NCI-H187 (cell line): ENCODE measurements around the gene PSG11.
"Not testable (repeated sequence)": the region's sequence is repeated elsewhere in the genome, so short reads cannot be mapped to it uniquely, and the experiment has no call there.

Source experiments
- DNase-seq, 2 experiments: peaks; one replicate each; lab custom pipeline; 2025; lab: John Stamatoyannopoulos, UW

The PSG11 gene

DNA sequence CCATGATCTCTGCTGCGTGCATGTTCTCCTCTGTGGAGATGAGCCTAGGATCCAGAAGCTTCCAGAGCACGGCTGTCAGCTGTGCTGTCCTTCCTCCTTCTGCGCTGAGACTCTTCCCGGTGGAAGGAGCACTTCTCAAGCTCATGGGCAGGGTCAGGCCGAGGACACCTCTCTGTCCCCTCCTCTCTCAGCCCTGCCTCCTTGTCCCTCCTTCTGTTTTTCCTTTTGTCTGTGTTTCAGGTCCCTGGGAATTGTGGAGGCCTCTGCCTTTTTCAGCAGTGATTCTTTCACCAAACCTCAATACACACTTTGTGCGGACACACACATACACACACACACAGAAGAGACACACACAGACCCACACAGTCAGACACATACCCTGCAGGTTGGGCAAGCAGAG lies at the start of gene PSG11:
PSG11 (minus strand) TSS at position 101 of the 400 bp plus-strand sequence; CDS start at position 4, 97 bp downstream.
- DNase-seq, result not testable (repeated sequence)

DNA sequence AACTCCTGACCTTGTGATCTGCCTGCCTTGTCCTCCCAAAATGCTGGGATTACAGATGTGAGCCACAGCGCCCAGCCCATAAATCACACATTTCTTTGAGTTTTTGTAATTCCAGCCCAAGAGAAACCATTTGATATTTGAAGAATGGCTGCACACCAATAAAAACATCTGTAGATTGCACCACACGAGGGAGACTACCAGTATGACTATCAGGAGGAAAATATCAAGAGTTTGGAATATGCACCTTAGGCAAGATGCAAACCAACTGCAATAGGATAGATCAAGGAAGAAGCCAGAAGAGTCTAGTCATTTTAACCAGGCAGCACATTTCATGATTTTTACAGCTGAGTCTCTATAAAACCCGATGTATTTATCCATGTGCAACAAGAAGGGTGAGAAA lies 36.1 kb upstream of the PSG11 start:
- not testable (repeated sequence) for DNase-seq

DNA sequence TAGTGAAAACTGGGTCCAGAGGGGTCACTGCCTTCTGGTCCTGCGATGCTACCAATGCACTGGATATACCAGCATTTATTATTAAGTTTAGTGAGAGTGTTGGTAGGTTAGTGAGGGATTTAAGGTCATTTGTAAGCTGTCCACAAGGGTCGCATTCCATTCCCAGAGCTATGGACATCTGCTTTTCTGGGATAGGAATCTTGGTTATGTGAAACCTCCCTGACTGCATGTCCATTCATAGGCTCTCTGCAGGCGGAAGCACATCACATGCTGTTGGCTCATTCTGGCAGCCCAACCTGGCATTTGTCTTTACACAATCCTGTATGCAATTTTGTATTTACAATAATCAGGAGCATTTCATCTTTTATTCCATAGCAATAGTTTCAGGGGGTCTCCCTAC lies 35.1 kb upstream of the PSG11 start:
- DNase-seq, result not testable (repeated sequence)

DNA sequence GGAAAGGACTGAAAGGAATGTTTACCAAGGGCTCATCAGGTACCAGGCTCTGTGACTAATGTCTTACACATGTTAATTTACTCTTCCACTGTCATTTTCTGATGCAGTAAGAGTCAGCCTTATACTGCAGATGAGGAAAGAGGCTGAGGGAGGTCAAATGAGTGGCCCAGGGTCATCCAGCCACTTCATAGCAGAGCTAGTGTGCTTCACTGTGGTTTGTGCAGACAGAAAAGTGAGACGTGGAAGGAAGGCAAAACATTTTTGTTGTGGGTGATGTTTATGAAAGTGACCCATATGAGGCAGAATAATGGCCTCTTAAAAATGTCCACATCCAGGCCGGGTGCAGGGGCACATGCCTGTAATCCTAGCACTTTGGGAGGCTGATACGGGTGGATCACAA lies 34.0 kb upstream of the PSG11 start:
- not testable (repeated sequence) for DNase-seq

DNA sequence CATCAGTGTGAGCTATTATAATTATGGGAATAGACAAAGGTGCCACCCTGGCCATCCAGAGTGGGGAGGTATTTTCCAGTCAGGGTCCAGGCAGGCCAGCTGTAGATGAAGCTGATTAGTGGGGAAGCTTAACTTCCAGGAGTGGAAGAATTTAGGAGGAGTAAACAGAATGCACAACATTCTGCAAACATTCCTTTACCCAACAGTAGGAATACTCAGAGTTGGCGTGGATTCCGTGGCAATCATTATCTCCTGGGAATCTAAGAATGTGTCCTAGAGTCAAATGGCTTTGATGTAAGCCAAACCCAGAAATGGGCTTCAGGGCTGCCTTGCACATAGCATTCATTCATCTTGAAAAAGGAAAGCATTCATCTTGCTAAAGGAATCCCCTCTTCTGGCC lies 33.2 kb upstream of the PSG11 start:
- DNase-seq, result not testable (repeated sequence)

DNA sequence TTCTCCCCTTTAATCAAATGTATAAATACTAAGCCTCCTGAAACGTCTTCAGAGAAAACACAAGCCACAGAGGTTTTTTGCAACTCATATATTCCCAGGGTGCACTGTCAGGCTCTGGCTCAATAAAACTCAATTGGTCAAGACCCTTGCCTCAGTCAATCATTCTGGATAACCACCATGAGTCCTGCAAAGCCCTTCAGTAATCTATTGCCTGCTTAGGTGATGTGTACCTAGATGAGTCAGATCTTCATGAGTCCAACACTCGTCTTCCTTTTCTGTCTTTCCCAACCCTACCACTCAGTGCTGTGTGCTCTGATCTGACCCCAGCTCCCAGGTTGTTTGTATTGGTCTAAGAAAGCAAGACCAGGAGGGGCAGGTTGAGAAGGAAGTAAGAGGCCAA lies 32.2 kb upstream of the PSG11 start:
- not testable (repeated sequence) for DNase-seq

DNA sequence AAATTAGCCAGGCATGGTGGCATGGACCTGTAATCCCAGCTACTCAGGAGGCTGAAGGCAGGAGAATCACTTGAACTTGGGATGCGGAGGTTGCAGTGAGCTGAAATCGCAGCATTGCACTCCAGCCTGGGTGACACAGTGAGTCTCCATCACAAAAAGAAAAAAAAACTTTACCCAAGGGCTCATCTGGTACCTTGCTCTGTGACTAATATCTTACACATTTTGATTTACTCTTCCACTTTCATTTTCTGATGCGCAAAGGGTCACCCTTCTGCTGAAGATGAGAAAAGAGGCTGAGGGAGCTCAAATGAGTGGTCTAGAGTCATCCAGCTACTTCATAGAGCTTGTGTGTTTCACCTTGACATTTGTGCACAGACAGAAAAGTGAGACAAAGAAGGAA lies 21.7 kb upstream of the PSG11 start:
- DNase-seq, result not testable (repeated sequence)

DNA sequence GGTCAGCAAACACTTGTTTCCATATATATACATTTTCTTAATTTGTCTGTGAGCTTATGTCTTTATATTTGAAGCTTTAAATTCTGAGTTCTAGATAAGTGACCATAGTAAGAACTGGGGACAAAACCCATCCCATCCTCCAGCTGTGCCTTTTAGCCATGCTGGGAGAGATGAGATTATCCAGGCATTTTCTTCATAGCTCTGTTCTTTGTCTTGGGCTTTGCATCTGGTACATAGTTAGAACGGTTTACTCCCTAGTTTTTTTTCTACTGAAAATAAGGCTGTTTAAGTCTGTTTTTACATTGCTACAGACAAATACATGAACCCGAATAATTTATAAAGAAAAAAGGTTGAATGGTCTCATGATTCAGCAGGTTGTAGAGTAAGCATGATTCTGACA lies 20.3 kb upstream of the PSG11 start:
- DNase-seq, result not testable (repeated sequence)

DNA sequence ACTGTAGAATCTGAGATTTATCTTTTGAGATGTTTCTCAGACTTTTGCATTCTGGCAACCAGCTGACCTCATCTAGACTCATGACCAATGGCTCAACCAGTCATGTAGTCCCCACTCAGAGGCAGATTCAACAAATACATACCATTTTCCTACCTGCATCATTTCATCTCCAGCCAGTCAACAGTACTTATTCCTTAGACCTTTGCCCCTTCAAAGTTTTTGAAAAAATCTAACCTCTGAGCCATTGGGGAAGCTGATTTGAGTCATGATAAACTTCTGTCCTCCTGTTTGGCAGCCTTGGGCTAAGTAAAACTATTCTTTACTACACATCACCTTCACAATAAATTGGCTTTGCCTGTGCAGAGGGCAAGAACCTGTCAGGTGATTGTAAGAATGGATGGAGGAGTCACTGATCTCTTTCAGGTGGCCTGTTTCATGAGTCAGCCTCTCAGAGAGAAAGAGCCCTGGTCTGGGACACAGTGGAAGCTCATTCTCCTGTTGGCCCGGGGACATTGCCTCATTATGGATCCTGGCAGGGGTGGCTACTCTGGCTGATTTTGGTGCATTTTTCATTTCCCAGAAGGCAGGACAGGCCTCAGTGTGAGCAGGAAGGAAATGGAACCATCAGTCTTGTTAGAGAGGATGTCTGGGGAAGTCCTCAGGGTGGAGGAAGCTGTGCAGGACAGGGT lies 17.4 kb upstream of the PSG11 start:
- not testable (repeated sequence) for DNase-seq

DNA sequence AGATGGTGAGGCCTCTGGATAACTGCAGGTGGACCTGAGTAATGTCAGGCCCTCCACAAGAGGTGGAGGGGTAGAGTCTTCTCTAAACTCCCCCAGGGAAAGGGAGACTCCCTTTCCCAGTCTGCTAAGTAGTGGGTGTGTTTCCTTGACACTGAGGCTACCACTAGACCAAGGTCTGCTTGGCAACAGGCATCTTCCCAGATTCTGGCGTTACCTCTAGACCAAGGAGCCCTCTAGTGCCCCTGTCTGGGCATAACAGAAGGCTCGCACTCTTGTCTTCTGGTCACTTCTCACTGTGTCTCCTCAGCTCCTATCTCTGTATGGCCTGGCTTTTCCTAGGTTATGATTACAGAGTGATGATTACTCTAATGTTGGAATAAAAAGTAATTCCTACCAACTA lies 5.4 kb upstream of the PSG11 start:
- DNase-seq, result not testable (repeated sequence)

DNA sequence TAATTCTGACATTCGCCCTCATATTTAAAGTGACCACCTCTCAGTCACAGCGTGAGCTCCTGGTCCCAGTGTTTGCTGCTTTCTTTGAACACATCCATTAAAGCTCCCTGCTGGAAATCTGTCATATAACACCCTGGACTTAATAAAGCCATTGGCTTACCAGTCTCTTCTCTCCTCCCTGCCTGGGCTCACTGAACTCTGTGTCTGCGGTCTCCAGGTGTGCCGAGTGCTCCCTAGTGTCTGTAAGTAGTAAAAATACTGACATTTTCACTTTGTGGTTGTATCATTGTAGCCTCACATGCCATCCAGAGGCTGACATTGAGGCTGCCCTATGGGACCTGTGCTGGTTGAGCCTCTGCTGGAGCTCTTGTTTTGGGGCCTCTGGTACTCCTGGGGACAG lies 2.6 kb upstream of the PSG11 start:
- DNase-seq, result no peak

DNA sequence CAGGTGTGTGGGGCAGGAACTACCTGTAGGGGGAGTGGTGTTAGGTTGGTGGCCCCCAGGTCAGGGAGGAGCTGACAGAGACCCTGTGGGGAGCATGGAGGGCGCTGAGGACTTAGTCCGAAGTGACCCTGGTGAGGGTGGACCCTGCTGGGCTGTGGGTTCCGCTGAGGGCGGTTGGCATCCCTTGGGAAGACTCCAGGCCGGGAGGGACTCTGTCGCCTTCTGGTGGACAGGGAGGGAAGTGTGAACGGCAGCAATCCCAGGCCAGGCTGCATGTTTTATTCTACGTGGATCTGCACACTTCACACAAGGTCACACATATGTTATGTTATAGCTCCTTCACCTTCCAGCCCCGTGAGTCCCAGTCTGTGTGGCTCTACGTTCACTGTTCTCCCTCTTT lies 1.7 kb upstream of the PSG11 start:
- DNase-seq, result not testable (repeated sequence)

DNA sequence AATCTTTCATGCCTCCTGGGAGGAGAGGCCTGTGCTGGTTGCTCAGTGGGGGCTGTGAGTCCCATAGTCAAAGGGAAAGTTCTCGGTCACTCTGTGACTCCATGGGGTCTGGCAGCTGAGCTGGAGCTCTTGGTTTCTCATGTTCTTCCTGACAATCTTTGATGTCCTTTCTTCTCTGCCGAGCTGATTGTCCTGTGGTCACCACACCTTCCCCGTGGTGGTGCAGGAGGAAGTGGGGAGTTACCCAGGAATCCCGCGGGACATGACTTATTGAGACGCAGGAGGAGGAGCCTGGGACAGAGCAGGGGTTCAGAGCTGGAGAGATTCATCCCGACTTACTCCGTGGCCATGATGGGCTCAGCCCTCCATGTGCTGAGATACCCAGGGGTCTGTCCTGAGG lies 792 bp upstream of the PSG11 start:
- not testable (repeated sequence) for DNase-seq

DNA sequence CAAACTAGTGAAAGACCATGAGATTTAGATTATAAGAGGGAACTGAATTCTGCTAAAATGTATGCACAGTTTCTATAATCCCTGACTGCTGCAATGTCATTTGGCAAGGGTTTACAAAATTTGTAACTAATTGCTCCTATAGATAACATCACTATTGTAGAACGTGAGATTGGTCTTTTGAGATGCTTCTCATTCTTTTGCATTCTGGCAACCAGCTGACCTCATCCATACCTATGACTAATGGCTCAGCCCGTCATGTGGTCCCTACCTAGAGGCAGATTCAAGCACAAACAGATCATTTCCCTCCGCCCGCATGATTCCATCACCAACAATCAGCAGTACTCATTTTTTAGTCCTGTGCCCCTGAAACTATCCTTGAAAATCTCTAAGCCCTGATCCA lies 4.2 kb downstream of the PSG11 start:
- DNase-seq, result not testable (repeated sequence)

DNA sequence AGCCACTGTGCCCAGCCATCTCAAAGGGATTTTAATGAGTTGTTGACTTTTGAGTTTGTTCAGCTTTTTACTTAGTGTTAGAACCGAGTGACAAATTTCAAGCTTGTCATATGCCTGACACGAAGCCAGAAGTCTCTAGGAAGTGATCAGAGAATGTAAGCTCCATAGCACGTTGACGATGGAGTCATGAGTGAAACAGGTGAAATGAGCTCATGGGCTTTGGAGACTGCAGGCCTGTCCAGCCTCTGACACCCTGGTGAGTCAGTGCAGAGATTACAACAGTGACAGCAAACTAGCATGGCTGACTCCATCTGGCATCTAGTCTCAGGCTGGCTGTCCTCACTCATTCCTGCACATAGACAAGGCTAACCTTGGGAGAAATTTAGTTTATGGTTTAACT lies 4.6 kb downstream of the PSG11 start:
- not testable (repeated sequence) for DNase-seq

DNA sequence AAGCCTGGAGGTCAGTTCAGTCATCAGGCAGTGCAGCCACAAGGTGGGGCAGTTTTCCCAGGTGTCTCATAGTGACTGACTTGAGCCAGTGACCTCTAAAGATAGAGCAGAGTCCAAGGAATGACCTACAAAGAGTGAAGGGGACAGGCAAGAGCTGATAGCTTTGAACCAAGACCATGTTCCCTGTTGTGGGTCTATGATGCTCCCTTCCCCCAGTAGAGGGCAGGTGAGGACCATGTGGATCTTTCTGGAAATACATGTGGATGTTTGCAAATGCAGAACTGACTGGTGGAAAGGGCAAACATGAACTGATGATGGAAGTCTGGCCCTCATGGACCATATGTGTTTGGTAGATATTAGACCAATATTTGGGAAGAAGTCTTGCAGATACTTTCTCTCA lies 6.7 kb downstream of the PSG11 start:
- not testable (repeated sequence) for DNase-seq

DNA sequence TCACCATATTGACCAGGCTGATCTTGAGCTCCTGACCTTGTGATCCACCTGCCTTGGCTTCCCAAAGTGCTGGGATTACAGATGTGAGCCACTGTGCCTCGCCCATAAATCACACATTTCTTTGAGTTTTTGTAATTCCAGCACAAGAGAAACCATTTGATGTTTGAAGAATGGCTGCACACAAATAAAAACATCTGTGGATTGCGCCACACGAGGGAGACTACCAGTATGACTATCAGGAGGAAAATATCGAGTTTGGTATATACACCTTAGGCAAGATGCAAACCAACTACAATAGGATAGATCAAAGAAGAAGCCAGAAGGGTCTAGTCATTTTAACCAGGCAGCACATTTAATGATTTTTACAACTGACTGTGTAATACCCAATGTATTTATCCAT lies 20.4 kb downstream of the PSG11 start:
- not testable (repeated sequence) for DNase-seq

DNA sequence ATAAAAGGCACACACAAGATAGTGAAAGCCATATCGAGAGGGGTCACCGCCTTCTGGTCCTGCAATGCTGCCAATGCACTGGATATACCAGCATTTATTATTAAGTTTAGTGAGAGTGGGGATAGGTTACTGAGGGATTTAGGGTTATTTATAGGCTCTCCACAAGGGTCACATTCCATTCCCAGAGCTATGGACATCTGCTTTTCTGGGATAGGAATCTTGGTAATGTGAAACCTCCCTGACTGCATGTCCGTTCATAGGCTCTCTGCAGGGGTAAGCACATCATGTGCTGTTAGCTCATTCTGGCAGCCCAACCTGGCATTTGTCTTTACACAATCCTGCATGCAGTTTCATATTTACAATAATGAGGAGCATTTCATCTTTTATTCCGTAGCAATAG lies 21.4 kb downstream of the PSG11 start:
- not testable (repeated sequence) for DNase-seq

DNA sequence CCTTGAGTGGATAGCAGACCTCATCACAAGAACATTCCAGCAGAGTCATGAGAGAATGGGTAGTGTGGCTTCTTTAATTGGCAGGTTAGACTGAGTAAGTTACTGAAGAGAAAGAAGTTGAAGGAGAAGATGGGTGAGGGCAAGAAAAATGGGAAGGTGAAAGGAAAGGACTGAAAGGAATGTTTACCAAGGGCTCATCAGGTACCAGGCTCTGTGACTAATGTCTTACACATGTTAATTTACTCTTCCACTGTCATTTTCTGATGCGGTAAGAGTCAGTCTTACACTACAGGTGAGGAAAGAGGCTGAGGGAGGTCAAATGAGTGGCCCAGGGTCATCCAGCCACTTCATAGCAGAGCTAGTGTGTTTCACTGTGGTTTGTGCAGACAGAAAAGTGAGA lies 22.6 kb downstream of the PSG11 start:
- not testable (repeated sequence) for DNase-seq

DNA sequence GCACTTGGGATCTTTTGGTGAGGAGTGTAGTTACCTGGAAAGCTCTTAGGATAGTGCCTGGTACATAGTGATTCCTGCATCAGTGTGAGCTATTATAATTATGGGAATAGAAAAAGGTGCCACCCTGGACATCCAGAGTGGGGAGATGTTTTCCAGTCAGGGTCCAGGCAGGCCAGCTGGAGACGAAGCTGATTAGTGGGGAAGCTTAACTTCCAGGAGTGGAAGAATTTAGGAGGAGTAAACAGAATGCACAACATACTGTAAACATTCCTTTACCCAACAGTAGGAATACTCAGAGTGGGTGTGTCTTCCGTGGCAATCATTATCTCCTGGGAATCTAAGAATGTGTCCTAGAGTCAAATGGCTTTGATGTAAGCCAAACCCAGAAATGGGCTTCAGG lies 23.3 kb downstream of the PSG11 start:
- DNase-seq, result not testable (repeated sequence)

DNA sequence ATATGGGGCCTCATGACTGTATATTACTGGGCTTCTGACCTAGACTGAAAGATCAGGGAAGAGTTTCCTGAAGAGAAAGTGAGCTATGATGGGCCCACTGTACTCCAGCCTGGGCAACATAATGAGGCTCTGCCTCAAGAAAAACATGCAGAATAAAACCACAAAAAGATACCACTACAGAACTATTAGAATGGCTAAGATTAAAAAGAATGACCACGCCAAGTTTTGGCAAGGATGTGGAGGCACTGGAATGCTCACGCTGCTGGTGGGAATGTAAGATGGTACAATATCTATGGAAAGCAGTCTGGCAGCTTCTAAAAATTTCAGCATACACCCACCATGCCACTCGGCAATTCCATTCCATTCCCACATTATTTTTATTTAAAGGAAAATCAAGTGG lies 30.1 kb downstream of the PSG11 start:
- DNase-seq, result not testable (repeated sequence)

DNA sequence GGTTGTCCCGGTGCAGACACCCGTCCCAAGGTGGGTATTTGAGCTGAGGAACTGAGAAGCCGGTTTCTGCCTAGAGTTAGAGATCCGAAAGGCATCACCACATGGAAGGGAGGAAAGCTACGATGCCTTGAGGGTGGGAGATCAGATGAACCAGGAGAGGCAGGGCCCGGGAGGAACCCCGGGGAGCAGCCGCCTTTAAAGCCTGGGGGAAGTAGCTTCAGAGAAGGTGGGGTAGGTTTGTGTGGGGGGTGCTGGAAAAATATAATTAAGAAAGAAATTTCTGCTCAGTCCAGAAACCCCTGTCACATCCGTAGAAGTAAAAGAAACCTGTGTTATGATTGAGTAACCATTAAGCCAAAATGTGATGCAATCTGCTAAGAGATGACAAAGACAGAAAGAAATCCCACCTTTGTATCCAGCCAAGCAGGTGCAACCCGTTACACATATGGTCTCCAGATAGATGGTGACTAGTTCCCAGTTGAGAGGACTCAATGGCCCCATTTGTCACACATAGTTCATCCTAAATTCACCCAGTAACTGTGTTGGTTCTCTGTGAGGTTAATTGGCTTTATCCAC lies 34.2 kb downstream of the PSG11 start:
- not testable (repeated sequence) for DNase-seq

DNA sequence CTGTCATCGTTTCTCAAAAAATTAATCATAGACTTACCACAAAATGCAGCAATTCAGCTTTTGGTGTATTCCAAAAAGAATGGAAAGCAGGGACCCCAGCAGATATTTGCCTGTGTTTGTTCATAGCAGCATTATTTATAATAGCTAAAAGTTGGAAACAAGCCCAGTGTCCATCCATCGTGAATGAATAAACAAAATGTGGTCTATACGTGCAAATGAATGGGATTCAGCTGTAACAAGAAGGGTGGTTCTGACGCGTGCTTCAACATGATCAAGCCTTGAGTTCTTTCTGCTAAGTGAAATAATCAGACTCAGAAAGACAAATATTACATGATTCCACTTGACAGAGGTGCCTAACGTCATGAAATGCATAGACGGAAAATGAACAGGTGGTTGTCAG lies 36.4 kb downstream of the PSG11 start:
- no peak for DNase-seq

DNA sequence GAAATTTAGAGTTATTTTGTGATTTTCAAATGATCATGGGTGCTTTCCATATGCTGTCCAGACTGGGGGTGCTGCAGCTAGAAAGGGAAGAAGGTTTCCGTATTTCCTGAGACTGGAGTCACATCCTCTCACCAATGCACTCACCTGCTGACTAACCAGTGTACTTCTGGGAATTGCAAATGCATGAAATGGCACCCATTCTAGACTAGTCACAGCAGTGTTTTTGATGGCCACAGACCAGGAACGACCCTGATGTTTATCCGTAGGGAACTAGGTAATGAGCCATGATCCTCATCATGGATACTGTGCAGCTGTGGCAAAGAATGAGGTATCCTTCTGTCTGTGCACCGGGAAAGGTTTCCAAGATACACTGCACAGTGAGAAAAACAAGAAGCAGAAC lies 37.1 kb downstream of the PSG11 start:
- DNase-seq, result not testable (repeated sequence)
